Measurements from ENCODE around the gene DCANP1. TPM values are rescaled to one million over a fixed set of nuclear protein-coding genes. Genes with fewer than 3 reads are reported as not detected.
"Not testable (repeated sequence)": the region's sequence is repeated elsewhere in the genome, so short reads cannot be mapped to it uniquely, and the experiment has no call there.

The DCANP1 gene
- total RNA-seq: not detected in 2 replicates

DNA sequence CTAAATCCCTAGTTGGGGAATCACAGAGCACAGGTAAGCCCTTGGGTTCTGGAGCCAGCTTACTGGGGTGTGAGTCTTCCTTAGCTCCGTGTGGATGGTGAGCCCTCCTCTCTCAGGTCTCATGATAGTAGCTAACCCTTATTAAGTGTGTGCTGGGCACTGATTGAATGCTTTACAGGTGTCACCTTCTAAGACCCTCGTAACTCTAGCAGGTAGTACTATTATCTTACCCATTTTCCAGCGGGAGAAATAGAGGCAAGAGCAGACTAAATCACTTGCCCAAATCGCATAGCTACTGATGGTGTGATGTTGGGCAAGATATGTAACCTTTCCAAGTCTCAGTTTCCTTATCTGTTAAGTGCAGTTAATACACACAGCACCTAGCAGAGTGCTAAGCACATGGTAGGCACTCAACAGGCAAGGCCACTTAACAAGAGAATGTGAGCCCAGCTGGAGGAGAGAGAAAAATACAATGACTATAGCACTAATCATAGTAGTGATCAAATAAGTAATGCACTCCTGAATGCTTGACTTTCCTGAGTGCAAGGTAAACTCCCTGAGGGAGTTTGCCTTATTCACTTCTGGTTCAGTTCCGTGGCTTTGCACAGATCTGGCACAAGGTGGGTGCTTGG is at the start of gene DCANP1:
DCANP1 (minus strand) TSS at position 51 of the 632 bp plus-strand sequence. CDS start 240 bp downstream, outside the sequence.
- no peak for DNase-seq (ENCODE audit: low read depth, low spot score)

- not testable (repeated sequence) for DNase-seq (ENCODE audit: low read depth, low spot score)
Observed at GRCh38 chr5:135495531-135495930, 48.4 kb upstream of the DCANP1 start.

DNA sequence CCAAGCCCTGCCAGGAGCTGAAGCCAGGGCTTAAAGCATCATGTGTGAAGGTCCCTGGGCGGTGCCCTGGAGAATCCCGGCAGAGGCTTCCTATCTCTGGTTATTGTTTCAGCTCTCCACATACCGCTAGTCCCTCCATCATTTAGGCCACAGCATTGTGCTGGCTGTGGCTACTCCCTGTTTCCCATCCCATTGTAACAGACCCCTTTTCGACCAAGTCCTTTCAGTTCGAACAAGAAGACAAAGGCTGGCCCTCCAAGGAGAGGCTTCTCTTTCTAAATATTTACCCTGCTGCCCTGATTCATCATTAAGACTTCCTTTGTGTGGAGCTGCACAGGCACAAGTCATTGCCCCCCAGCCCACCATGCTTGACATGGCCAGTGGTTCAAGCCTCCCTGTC is 47.0 kb upstream of the DCANP1 start:
- no peak for DNase-seq (ENCODE audit: low read depth, low spot score)

GRCh38 chr5:135493406-135494180 is 46.4 kb upstream of the DCANP1 start:
- DNase-seq (ENCODE audit: low read depth, low spot score): no peak

GRCh38 chr5:135492319-135492626 is 45.1 kb upstream of the DCANP1 start:
- no peak for DNase-seq (ENCODE audit: low read depth, low spot score)

- no peak for DNase-seq (ENCODE audit: low read depth, low spot score)
Observed at GRCh38 chr5:135491552-135492318, 44.6 kb upstream of the DCANP1 start.

DNA sequence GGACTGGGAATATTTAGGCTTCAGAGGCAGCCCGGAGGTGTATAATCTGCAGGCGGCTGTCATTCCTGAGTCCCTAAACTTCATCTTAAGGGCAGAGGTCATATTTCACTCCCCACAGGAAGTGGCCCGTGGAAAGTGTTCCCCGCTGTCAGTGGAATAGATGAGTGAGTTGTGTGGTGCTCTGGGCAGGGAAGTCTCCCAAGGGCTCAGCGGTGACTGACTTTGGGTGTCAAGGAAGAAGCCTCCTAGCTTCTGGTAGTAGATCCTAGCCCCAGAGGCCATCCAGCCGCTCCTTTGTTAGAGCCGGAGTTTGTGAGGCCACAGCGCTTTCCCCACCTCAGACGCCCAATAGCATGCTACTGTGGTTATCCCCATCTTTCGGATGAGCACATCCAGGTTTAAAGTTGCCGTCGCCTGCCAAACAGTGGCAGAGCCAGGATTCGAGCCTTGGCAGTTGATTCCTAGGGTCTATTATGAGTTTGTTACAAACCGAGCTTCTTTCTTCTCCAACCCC is 43.9 kb upstream of the DCANP1 start:
- DNase-seq (ENCODE audit: low read depth, low spot score): no peak

DNA sequence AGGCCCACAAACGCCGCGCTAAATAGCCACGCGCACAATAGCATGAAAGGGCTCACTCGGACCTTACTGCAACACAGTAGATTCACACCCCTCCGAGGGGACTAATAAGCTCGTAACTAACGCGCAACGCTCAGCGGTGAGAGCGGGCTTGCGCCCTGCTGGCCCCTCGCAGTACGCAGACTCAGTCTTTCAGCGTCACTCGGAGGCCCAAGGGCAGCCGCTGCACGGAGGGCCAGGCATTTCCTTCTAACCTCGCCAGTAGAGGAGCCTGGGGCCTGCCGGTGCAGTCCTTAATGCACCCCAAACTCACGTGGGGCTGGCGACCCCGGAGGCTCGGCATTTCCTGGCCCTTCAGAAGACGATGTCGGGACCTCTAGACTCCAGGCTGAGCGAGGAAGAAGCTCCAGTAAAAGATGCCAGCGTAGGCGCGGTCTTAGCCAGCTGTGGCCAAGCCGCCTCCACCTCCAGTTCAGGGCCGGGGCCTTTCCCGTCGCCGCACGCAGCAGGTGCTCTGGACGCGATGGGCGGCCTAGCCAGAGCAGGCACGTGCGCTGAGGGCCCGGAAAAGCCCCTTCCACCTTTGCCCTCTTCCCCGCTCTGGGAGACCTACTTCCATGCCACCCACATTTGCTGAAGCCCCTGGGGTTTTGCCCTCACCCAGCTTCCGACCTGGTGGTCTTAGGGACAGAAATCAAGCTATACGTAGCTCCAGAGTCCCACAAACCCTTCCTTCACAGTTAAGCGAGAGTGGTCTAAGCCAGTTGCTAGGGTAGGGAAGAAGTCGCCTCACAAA is 43.3 kb upstream of the DCANP1 start:
- no peak for DNase-seq (ENCODE audit: low read depth, low spot score)

DNA sequence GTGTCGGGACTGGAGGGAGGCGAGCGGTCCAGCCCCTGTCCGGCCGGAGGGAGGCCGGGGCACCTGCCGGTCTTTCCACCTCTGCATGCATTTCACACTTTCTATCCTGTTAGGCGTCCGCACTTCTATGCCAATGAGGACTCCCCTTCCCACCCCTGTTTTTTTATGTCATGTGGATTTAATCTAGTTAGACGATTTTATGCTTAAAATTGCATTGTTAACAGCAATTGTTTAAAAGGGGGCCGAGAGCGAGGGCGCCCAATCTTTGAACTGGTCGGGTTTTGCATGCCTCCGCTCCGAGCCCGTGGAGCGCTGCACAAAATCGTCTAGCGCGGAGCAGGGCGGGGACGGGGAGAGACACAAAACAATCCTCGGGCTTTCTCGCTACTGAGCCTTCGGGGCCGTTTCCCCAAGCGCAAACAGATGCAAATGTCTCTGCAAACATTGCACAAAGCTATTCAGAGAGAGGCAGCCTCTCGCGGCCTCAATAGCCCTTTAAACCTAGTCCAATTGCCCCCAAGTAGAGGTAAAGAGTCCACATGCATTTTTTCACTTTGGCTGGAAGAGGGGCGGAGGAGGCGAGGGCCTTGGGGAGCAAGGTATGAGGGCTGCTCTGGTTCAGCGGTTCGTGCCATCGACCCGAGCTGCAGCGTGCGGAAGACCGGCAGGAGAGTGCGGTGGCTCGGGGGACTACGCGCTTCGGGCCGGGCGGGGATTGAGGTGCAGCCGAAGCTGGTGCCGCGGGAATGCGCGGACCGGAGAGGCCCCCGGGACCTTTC is 42.5 kb upstream of the DCANP1 start:
- no peak for DNase-seq (ENCODE audit: low read depth, low spot score)

GRCh38 chr5:135488727-135489465 is 41.7 kb upstream of the DCANP1 start:
- no peak for DNase-seq (ENCODE audit: low read depth, low spot score)

- no peak for DNase-seq (ENCODE audit: low read depth, low spot score)
Observed at GRCh38 chr5:135487839-135488514, 40.8 kb upstream of the DCANP1 start.

DNA sequence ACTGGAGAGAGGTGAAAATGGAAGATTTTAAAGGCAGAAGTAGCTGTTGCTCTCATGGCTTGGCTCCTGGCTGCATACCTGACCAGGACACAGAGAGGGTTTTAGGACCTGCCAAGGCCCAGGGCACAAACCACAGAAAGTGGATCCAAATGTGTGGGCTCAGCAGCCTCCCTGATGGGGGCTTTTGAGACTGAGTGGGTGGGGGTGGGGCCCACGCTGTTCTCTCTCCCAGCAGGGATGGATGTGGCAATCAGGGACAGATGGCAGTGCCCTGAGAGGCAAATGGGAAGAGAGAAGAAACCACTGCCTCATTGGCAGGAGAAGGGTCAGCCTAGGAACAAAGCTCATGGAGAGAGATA is 39.9 kb upstream of the DCANP1 start:
- DNase-seq (ENCODE audit: low read depth, low spot score): no peak

DNA sequence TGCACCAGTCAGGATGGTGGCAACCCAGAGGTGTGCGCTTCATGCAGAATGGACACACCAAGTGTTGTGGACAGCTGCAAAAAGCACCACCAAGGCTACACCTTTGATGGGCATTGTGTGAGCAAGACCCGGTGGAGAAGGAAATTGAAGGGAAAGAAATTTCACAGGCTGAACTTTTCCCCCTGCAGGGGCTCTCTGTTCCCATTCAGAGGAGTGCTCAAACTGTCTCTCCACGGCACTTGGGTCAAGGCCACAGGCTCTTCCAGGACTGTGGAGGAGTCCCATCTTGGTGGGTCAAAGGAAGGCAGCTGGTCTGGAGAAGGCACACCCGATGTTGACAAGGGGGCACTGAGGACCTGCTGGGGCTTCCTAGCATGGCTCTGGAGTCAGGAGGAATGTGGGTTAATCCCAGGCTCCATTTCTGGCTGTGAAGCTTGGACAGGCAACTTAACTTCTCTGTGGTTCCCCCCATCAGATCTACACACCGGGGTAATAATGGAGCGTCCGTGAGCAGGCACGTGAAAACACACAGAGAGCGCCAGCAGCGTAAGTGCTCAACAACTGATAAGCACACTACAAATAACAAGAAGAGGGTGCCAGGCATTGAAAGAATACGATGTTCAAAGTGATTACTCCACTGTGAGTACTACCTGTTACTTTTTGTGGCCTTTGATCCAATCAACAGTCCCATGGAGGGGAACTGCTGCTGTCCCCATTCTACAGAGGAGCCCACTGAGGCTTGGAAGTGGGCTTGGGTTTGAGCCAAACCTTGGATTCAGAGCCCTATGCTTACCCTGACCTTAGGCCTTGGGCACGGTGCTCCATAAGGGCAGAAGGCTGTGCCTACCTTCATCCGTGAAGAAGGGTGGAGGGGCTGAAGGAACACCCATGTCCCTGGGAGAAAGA is 39.2 kb upstream of the DCANP1 start:
- no peak for DNase-seq (ENCODE audit: low read depth, low spot score)

DNA sequence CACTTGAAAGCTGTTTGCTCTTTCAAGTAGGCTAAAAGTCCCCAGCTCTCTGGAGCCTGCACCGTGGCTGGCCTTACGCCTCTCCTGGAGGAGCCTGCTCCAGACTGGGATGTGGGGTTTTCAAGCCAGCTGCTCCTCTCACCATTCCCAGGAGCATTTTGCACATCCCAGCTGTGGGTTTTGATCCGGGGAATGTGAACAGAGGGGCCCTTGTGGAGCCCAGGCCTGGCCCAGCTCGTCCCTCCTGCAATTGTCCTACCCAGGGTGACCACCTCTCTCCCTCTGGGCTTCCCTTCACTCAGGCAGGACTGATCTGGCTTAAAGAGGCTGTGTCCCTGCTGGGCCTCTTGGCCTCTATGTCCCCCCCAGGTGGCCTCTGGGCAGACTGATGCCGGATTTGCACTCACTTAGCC is 37.5 kb upstream of the DCANP1 start:
- no peak for DNase-seq (ENCODE audit: low read depth, low spot score)

- DNase-seq (ENCODE audit: low read depth, low spot score): no peak
Observed at GRCh38 chr5:135483254-135483653, 36.1 kb upstream of the DCANP1 start.

DNA sequence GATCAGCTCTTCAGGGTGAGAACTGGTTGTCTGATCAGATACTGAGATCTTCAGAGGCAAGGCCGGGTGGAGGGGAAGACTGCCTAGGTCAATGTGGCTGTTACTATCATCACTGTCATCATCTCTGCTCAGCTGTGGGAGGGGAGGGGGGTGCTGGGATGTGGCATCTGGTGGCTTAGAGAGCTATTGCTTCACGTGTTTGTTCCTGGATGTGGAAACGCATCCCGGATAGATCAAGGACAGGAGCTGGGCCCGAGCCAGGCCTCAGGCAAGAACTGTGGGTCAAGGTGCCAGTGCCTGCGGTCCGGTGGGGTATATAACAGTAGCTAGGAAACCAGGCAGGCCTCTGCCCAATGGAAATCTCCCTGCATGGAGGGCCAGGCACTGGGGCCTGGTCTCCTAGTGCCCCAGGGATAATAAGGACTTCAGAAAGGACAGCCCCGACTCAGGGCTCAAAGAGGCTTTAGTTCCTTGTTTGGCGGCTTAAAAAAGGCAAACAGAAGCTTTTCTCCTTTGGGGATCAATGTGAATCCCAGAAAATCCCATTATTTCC is 35.3 kb upstream of the DCANP1 start:
- DNase-seq (ENCODE audit: low read depth, low spot score): no peak

DNA sequence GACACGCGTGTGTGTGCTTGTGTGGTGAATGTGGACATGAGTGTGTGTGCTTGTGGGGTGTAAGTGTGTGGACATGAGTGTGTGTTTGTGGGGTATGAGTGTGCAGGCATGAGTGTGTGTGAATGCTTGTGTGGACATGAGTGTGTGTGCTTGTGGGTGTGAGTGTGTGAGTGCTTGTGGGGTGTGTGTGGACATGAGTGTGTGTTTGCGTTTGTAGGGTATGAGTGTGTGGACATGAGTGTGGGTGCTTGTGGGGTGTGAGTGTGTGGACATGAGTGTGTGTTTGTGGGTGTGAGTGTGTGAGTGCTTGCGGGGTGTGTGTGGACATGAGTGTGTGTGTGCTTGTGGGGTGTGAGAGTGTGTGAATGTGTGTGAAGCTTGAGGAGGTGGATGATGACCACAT is 34.8 kb upstream of the DCANP1 start:
- DNase-seq (ENCODE audit: low read depth, low spot score): no peak

DNA sequence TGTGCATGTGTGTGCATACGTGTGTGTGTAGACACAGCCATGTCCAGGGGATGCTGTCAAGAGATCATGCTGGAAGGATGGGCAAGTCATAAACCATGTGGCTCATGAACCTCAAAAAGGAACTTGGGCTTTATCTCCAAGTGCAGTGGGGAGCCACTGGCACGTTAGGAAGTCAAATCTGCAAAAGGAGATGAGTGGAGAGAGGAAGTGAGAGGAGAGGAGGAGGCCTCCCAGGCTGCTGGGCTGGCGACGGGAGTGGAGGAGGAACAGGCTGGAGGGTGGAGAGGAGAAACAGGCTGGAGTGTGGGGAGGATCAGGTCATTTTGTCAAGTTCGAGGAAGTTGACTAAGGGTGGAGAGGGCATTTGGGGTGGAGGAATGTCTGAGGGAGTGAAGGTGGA is 34.2 kb upstream of the DCANP1 start:
- no peak for DNase-seq (ENCODE audit: low read depth, low spot score)

All from pulmonary artery endothelial cell (primary cell).